HG02973 (cell line): Measurements from ENCODE around the gene PTGES.
"Not testable (repeated sequence)": the region's sequence is repeated elsewhere in the genome, so short reads cannot be mapped to it uniquely, and the experiment has no call there.

ENCODE experiments used
- ATAC-seq: cut with Tn5 transposase; IDR thresholded peaks from one replicate; pipeline ENCODE4 v1.9.1; 2021; ENCODE audit warnings: moderate library complexity; ENCODE audit not compliant: unreplicated experiment

PTGES gene

DNA sequence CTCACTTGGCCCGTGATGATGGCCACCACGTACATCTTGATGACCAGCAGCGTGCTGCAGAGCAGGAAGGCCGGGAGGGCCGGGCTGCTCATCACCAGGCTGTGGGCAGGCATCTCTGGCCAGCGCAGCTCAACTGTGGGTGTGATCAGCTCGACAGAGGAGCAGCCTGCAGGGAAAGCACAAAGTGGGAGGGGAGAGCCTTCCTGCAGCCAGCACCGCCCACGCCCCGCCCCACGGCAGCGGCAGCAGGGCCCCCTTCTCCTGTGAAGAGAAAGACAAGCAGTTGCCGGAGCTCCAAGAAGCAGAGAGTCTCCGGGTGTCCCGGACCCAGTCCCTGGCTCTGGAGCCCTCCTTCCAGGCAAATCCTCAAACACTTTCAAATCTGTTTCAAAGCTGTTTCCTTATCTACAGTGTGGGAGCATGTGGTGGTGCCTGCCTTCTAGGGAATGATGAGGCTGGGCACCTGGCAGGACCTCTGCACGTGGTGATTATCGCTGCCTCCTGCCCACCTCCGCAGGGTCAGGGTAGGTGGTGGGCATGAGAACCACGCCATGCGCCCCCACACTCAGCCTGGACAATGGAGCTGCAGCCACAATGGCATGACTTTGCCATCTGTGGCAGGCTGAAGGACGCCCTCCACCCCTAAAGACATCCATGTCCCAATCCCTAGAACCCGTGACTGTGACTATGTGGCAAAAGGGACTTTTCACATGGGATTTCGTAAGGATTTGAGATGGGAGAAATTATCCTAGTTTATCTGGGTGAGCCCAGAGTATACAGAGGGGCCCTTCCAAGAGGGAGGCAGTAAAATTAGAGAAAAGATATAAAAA, at the start of gene PTGES:
TSS of gene PTGES (minus strand) at position 143 of the 830 bp plus-strand sequence. CDS start at position 113, 30 bp downstream.
- ATAC-seq = no peak

- no peak for ATAC-seq
These were observed 48.7 kb upstream of the PTGES start for GRCh38 chr9:129801504-129801903.

- ATAC-seq = no peak
These were observed 46.1 kb upstream of the PTGES start for GRCh38 chr9:129798973-129799372.

DNA sequence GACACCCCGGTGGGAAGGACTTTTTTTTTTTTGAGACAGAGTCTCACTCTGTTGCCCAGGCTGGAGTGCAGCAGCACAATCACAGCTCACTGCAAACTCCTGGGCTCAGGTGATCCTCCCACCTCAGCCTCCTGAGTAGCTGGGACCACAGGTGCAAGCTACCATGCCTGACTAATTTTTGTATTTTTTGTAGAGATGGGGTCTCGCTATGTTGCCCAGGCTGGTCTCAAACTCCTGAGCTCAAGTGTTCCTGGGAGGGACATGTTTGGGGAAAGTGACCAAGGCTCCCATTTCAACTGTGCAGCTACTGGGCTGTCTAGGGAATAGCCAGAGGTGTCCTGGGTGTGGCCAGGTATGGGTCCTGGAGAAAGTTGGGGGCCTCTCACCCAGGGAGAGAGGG, 43.2 kb upstream of the PTGES start:
- not testable (repeated sequence) for ATAC-seq

- ATAC-seq = no peak
These were observed 41.7 kb upstream of the PTGES start for GRCh38 chr9:129794549-129794948.

DNA sequence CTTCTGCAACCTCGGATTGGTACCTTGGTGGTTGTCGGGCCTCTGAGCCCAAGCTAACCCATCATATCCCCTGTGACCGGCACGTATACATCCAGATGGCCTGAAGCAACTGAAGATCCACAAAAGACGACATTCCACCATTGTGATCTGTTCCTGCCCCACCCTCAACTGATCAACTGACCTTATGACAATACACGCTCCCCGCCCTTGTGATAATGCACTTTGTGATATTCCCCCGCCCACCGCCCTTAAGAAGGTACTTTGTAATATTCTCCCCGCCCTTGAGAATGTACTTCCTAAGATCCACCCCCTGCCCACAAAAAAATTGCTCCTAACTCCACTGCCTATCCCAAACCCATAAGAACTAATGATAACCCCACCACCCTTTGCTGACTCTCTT, 33.6 kb upstream of the PTGES start:
- no peak for ATAC-seq

DNA sequence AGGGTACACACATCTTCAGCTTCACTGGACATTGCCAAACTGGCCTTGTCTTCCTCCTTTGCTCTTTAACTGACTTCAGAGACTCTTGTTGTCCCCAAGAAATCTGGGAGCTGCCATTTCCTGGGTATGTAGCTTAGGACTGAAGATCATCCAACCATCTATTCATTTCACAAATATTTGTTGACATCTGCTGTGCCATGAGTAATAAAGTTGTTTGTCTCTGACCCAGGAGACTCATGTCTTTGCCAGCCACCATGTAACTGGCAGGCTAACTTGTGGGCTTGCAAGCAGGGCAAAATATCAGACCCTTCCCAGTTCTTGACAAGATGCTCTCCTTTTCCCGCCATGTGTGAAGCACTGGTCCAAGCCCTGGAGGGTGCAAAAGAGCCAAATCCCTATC, 33.0 kb upstream of the PTGES start:
- no peak for ATAC-seq

GRCh38 chr9:129784970-129785369, 32.1 kb upstream of the PTGES start:
- ATAC-seq = not testable (repeated sequence)

DNA sequence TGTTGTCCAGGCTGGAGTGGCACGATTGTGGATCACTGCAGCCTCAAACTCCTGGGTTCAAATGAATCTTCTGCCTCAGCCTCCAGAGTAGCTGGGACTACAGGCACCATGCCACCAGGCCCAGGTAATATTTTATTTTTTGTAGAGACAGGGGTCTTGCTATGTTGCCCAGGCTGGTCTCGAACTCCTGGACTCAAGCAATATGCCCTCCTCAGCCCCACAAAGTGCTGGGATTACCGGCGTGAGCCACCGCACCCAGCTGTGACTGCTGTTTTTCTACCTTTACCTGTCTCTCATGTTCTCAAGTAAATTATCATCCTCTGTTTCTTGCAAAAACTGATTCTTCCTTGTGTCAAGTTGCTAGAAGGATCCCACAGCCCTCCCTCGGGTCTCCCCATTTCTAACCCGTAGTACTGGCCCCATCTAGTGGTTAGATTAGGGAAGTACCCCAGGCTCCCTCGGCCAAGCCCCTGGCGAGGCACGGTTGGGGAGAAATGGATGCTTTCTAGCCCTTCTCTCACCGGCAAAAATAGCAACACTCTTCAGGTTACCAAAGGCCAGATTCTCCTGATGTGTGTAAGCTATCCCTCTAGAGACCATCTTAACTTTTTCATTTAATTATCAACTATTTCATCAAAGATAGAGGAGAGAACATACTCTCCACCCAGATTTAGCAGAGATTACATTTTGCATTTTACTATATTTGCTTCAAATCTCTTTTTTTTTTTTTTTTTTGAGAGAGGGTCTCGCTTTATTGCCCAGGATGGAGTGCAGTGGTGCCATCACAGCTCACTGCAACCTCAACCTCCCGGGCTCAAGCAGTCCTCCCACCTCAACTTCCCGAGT, 30.9 kb upstream of the PTGES start:
- ATAC-seq = no peak

- ATAC-seq = no peak
These were observed 29.1 kb upstream of the PTGES start for GRCh38 chr9:129781981-129782380.

DNA sequence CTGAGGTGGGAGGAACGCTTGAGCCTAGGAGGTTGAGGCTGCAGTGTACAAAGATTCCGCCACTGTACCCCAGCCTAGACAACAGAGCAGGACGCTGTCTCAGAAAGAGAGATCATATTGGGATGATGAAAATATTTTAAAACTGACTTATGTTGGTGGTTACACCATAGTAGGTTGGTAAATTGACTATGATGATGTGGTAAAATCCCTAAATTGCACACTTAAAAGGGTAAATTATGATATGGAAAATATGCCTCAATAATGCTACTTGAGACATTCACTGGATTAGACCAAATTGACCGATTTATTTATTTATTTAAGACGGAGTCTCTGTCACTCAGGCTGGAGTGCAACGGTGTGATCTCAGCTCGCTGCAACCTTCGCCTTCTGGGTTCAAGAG, 28.3 kb upstream of the PTGES start:
- no peak for ATAC-seq

DNA sequence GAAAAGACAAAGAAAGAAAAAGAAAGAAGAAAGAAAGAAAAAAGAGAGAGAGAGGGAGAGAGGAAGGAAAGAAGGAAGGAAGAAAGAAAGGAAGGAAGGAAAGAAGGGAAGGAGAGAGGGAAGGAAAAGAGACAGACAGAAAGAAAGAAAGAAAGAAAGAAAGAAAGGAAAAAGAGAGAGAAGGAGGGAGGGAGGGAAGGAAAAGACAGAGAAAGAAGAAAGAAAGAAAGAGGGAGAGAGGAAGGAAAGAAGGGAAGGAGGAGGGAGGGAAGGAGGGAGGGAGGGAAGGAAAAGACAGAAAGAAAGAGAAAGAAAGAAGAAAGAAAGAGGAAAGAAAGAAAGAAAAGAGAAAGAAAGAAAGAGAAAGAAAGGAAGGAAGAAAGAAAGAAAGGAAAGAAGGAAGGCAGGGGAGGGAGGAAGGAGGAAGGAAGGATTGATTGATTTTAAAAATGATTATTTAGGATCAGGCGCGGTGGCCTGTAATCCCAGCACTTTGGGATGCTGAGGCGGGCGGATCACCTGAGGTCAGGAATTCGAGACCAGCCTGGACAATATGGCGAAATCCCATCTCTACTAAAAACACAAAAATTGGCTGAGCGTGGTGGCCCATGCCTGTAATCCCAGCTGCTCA, 26.8 kb upstream of the PTGES start:
- ATAC-seq = no peak

- ATAC-seq = no peak
These were observed 25.6 kb upstream of the PTGES start for GRCh38 chr9:129778469-129778868.

DNA sequence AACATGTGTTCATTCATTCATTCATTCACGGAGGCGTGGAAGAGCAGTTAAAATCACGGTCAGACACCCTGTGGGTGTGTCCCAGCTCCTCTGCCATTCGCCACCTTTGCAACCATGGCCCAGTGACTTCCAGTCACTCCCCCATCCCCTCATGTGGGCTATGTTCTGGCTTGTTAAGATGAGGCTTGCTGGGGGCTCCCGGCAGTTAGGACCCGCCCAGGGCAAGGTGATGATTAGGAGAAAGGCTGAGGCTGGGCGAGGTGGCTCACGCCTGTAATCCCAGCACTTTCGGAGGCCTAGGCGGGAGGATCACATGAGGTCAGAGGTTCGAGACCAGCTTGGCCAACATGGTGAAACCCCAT, 24.9 kb upstream of the PTGES start:
- ATAC-seq = no peak

- ATAC-seq = no peak
These were observed 24.3 kb upstream of the PTGES start for GRCh38 chr9:129776938-129777768.

GRCh38 chr9:129776566-129776937, 23.7 kb upstream of the PTGES start:
- ATAC-seq = no peak

DNA sequence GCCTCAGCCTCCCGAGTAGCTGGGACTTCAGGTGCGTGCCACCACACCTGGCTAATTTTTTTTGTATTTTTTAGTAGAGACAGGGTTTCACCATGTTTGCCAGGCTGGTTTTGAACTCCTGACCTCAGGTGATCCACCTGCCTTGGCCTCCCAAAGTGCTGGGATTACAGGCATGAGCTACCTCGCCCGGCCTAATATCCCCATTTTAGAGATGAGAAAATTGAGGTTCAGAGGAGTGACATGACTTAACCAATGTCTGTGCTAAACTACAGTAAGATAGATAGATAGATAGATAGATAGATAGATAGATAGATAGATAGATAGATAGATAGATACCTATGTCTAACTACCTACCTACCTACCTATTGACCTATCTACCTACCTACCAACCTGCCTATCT, 23.3 kb upstream of the PTGES start:
- ATAC-seq = not testable (repeated sequence)

DNA sequence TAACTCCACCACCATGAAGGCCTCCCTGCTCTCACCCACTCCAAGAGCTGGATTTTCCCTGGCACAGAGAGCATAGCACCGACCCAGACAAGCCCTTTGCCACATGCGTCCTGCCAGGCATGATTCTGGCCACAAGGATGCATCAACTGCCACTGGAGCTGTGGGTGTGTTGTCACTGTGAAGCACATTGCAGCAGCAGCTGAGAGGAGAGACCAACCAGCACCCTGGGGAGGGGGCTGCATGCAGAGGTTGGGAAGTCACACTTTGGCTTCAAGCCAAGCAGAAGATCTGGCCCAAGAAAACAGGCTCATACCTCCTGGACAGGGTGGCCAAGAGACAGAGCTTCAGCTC, 22.6 kb upstream of the PTGES start:
- ATAC-seq = no peak

DNA sequence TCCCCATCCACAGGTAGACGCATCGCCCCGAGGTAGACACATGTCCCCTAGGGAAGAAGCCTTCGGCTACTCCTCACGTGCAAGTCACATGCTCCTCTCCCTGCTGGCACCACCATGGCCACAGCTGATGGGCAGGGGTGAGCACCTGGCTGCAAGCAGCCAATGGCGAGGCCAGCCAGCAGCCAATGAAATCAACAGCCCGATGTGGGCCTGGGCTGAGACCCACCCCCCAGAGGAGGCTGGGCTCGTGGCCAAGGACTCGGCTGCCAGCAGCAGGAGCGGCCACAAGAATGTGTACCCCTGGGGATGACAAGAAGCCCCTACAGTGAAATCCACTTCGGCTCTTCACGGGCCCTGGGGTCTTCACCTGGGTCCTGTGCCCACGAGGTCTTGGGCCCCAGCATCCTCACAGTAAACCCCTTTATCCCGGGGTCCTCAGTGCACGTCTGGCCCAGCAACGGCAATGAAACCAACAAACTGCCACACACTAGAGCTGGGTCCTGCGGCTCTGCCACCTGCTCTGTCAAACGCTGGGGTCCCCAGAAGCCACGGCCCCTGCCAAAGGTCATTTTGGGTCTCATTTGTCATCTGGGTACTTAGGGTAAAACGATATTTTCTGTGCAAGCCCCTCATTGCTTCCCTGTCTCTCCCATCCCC, 22.1 kb upstream of the PTGES start:
- ATAC-seq = no peak

GRCh38 chr9:129773262-129774048, 20.6 kb upstream of the PTGES start:
- no peak for ATAC-seq
